Subcutaneous adipose tissue (tissue), 4 donors: ENCODE results near the gene ANKRD24. TPM values are rescaled to one million over a fixed set of nuclear protein-coding genes. Genes with fewer than 3 reads are reported as not detected.

ENCODE experiments used
- total RNA-seq, 4 donors: library from RNA; depleted of rRNA; stranded (reverse); fragments of >200 nt; gene quantifications; one replicate each; pipeline ENCODE4 v1.1.0, GENCODE V29; 2016
- TF ChIP-seq, protein P1 (sequence below): fragments of 450-650 bp; IDR thresholded peaks from one replicate; pipeline ENCODE4 v1.5.1; 2016; ENCODE audit warnings: low read depth, mild to moderate bottlenecking, control low read depth, antibody characterized with exemption, moderate library complexity

ANKRD24 gene
- total RNA-seq, 4 donors from 2014 or later, result 0.68 to 2.9 (median 1.6) TPM

DNA sequence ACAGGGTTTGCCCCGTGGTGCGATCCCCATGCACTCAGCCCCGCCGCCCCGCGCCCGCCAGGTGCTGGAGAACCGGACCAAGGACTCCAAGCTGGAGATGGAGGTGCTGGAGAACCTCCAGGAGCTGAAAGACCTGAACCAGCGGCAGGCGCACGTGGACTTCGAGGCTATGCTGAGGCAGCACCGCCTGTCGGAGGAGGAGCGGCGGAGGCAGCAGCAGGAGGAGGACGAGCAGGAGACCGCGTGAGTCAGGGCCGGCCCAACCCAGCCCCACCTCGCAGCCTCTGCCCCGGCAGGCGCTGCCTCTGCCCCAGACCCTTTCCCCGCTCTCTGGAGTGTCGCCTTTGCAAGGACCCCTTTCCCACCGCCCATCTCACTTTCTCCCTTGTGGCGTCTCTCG, 75.7 kb downstream of the ANKRD24 start:
- TF ChIP-seq, protein P1, sequence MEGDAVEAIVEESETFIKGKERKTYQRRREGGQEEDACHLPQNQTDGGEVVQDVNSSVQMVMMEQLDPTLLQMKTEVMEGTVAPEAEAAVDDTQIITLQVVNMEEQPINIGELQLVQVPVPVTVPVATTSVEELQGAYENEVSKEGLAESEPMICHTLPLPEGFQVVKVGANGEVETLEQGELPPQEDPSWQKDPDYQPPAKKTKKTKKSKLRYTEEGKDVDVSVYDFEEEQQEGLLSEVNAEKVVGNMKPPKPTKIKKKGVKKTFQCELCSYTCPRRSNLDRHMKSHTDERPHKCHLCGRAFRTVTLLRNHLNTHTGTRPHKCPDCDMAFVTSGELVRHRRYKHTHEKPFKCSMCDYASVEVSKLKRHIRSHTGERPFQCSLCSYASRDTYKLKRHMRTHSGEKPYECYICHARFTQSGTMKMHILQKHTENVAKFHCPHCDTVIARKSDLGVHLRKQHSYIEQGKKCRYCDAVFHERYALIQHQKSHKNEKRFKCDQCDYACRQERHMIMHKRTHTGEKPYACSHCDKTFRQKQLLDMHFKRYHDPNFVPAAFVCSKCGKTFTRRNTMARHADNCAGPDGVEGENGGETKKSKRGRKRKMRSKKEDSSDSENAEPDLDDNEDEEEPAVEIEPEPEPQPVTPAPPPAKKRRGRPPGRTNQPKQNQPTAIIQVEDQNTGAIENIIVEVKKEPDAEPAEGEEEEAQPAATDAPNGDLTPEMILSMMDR, result no peak

DNA sequence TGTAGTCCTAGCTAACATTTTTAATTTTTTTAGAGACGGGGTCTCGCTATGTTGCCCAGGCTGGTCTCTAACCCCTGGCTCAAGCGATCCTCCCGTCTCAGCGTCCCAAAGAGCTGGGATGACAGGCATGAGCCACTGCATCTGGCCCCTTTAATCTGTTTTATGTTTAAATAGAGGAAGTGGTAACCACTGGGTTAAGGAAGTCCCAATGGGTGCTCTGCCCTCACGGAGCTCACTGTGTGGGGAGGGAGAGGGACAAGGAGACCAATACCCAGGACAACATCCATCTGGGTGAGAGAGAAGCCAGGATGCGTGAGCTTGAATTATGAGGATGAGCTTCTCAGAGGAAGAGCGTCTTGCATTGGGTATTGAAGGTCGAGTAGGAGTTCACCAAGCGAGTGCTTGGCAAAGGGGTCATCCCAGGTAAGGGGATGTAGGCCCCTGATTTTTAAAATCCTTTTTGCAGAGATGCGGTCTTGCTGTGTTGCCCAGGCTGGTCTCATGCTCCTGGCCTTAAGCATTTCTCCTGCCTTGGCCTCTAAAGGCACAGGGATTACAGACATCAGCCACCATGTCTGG, 78.2 kb downstream of the ANKRD24 start:
- TF ChIP-seq, protein P1, result no peak

GRCh38 chr19:4264812-4265211, 82.3 kb downstream of the ANKRD24 start:
- TF ChIP-seq, protein P1, result no peak

- TF ChIP-seq, protein P1, result no peak
Measured at GRCh38 chr19:4266253-4267000, 83.9 kb downstream of the ANKRD24 start.

- TF ChIP-seq, protein P1, result no peak
Measured at GRCh38 chr19:4267101-4267900, 84.8 kb downstream of the ANKRD24 start.

DNA sequence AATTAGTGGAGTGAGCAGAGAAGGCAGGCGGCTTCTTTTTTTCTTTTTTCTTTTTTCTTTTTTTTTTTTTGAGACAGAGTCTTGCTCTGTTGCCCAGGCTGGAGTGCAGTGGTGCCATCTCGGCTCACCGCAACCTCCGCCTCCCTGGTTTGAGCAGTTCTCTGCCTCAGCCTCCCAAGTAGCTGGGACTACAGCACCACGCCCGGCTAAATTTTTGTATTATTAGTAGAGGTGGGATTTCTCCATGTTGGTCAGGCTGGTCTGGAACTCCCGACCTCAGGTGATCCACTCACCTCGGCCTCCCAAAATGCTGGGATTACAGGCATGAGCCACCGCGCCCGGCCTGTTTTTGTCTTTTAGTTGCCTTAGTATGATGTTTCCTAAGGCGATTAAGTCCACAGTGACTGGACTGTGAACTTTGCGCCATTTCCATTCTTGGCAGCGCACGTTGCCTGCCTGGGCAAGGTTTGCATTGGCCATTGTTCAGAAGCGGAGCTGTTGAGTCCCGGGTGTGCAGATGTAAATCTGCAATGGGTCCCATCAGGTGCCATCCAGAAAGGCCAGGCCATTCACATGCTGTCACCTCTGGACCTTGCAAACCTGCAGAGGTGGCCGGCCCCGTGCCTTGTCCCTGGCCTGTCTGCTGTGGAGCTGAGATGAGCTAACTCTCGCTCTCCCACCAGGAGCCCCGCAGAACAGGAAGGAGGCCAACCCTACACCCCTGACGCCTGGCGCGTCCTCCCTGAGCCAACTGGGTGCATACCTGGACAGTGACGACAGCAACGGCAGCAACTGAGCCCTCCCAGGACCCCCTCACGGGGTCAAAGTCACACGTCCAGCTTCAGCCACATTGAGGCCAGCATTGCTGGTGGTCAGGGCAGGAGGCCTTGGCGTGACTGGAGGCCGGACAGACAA, 85.7 kb downstream of the ANKRD24 start:
- TF ChIP-seq, protein P1, result no peak
